ENCODE measurements around the gene IPO5.

Gene IPO5

GRCh38 chr13:97978651-97979050 is 25.2 kb downstream of the IPO5 start:
- no peak for ATAC-seq (ENCODE audit: insufficient read depth, low read depth)
- TF ChIP-seq EZH2 (IDR thresholded peaks at IDR 0.05; ENCODE audit: borderline replicate concordance, low read depth, low read length, severe bottlenecking) (no peak), CTCF (IDR thresholded peaks at IDR 0.05; ENCODE audit: borderline replicate concordance, extremely low read depth, low read length, poor library complexity, severe bottlenecking) (no peak)
- H3K36me3 ChIP-seq (ENCODE audit: insufficient read depth, low read length): peaks cover 31% of the 10 kb centered on the region
- peaks cover 46% of the 10 kb centered on the region; the same call in 1 of the 2 replicates for H4K20me1 ChIP-seq (ENCODE audit: insufficient read depth, low read length)
- H3K9me3 ChIP-seq (ENCODE audit: insufficient read depth, low read length, severe bottlenecking): no peaks in the 10 kb centered on the region
- H3K9ac ChIP-seq (ENCODE audit: low read depth, low read length): peak overlapping the region; percentile 90
- H3K4me3 ChIP-seq (ENCODE audit: low read depth in 1 of 2, low read length in 2 of 2): peak overlapping the region; percentile 76 to 87; a peak in 2 of 4 replicates
- H3K27me3 ChIP-seq (ENCODE audit: insufficient read depth, low read length, poor library complexity): no peaks in the 10 kb centered on the region
- no peak for DNase-seq
- H2AFZ ChIP-seq (ENCODE audit: low read depth, low read length): no peak overlapping the region
- peaks cover 74% of the 10 kb centered on the region for H3K79me2 ChIP-seq (ENCODE audit: insufficient read depth, low read length)
- H3K4me1 ChIP-seq (ENCODE audit: insufficient read depth, low read length): peaks cover 37% of the 10 kb centered on the region
- peak overlapping the region; percentile 79 for H3K4me2 ChIP-seq (ENCODE audit: insufficient read depth, low read length)
- H3K27ac ChIP-seq (ENCODE audit: low read length): peak overlapping the region; percentile 50; the same call in 1 of the 2 replicates

- H4K20me1 ChIP-seq (ENCODE audit: insufficient read depth, low read length): peaks cover 46% of the 10 kb centered on the region; the same call in 1 of the 2 replicates
- no peaks in the 10 kb centered on the region for H3K27me3 ChIP-seq (ENCODE audit: insufficient read depth, low read length, poor library complexity)
- ATAC-seq (ENCODE audit: insufficient read depth, low read depth) (no peak), DNase-seq (no peak)
- H3K4me3 ChIP-seq (ENCODE audit: low read depth in 1 of 2, low read length in 2 of 2): peak overlapping the region in 1 of 2 experiments; percentile 87; a peak in 2 of 4 replicates
- peak overlapping the region; percentile 79 for H3K4me2 ChIP-seq (ENCODE audit: insufficient read depth, low read length)
- TF ChIP-seq EZH2 (IDR thresholded peaks at IDR 0.05; ENCODE audit: borderline replicate concordance, low read depth, low read length, severe bottlenecking) (no peak), CTCF (IDR thresholded peaks at IDR 0.05; ENCODE audit: borderline replicate concordance, extremely low read depth, low read length, poor library complexity, severe bottlenecking) (no peak)
- no peak overlapping the region for H2AFZ ChIP-seq (ENCODE audit: low read depth, low read length)
- no peak overlapping the region; the same call in 1 of the 2 replicates for H3K27ac ChIP-seq (ENCODE audit: low read length)
- H3K79me2 ChIP-seq (ENCODE audit: insufficient read depth, low read length): peaks cover 74% of the 10 kb centered on the region
- H3K36me3 ChIP-seq (ENCODE audit: insufficient read depth, low read length): peaks cover 31% of the 10 kb centered on the region
- H3K4me1 ChIP-seq (ENCODE audit: insufficient read depth, low read length): peaks cover 37% of the 10 kb centered on the region
- H3K9me3 ChIP-seq (ENCODE audit: insufficient read depth, low read length, severe bottlenecking): no peaks in the 10 kb centered on the region
- H3K9ac ChIP-seq (ENCODE audit: low read depth, low read length): peak overlapping the region; percentile 90
Measured at GRCh38 chr13:97979051-97979450, 25.6 kb downstream of the IPO5 start.

GRCh38 chr13:97979556-97979955 is 26.1 kb downstream of the IPO5 start:
- peaks cover 46% of the 10 kb centered on the region; the same call in 1 of the 2 replicates for H4K20me1 ChIP-seq (ENCODE audit: insufficient read depth, low read length)
- H3K4me2 ChIP-seq (ENCODE audit: insufficient read depth, low read length): peak overlapping the region; percentile 79; the same call in 1 of the 2 replicates
- no peak for TF ChIP-seq EZH2 (IDR thresholded peaks at IDR 0.05; ENCODE audit: borderline replicate concordance, low read depth, low read length, severe bottlenecking)
- no peak for TF ChIP-seq CTCF (IDR thresholded peaks at IDR 0.05; ENCODE audit: borderline replicate concordance, extremely low read depth, low read length, poor library complexity, severe bottlenecking)
- peaks cover 74% of the 10 kb centered on the region for H3K79me2 ChIP-seq (ENCODE audit: insufficient read depth, low read length)
- H3K36me3 ChIP-seq (ENCODE audit: insufficient read depth, low read length): peaks cover 35% of the 10 kb centered on the region
- H3K4me1 ChIP-seq (ENCODE audit: insufficient read depth, low read length): peaks cover 37% of the 10 kb centered on the region
- no peak overlapping the region for H3K9ac ChIP-seq (ENCODE audit: low read depth, low read length)
- peak overlapping the region in 1 of 2 experiments; percentile 9; a peak in 2 of 4 replicates for H3K4me3 ChIP-seq (ENCODE audit: low read depth in 1 of 2, low read length in 2 of 2)
- no peak overlapping the region for H2AFZ ChIP-seq (ENCODE audit: low read depth, low read length)
- no peaks in the 10 kb centered on the region for H3K9me3 ChIP-seq (ENCODE audit: insufficient read depth, low read length, severe bottlenecking)
- ATAC-seq (ENCODE audit: insufficient read depth, low read depth) (no peak), DNase-seq (no peak)
- H3K27me3 ChIP-seq (ENCODE audit: insufficient read depth, low read length, poor library complexity): no peaks in the 10 kb centered on the region
- no peak overlapping the region for H3K27ac ChIP-seq (ENCODE audit: low read length)
